HG03575 (cell line): ENCODE measurements around the gene NDUFB3.

Experiments used
- ATAC-seq: cut with Tn5 transposase; IDR thresholded peaks from one replicate; pipeline ENCODE4 v1.9.1; 2021; ENCODE audit not compliant: unreplicated experiment, insufficient number of reproducible peaks, low FRiP score; ENCODE audit errors: extremely low read depth

The NDUFB3 gene

GRCh38 chr2:201122276-201122675 lies 50.5 kb downstream of the NDUFB3 start:
- ATAC-seq: no peak

- ATAC-seq: no peak
Measured at GRCh38 chr2:201126308-201127151, 54.7 kb downstream of the NDUFB3 start.

GRCh38 chr2:201127152-201127511 lies 55.3 kb downstream of the NDUFB3 start:
- ATAC-seq: no peak

GRCh38 chr2:201127570-201127969 lies 55.8 kb downstream of the NDUFB3 start:
- no peak for ATAC-seq

GRCh38 chr2:201128033-201128432 lies 56.2 kb downstream of the NDUFB3 start:
- no peak for ATAC-seq

GRCh38 chr2:201128933-201129505 lies 57.2 kb downstream of the NDUFB3 start:
- no peak for ATAC-seq

- ATAC-seq: no peak
Measured at GRCh38 chr2:201130524-201131186, 58.9 kb downstream of the NDUFB3 start.

- no peak for ATAC-seq
Measured at GRCh38 chr2:201132518-201132917, 60.7 kb downstream of the NDUFB3 start.
